Mesendoderm (in vitro differentiated cells): ENCODE data around the gene B3GALT2.

Source experiments
- DNase-seq: peaks from one replicate; pipeline ENCODE4 v3.0.0; 2013
- H2AK5ac ChIP-seq: 2 replicates; pipeline ENCODE4 v1.6.1; 2013; ENCODE audit warnings: low read length, inconsistent platforms
- H2BK120ac ChIP-seq: 2 replicates; pipeline ENCODE4 v1.6.1; 2013; ENCODE audit warnings: low read depth, mild to moderate bottlenecking, low read length, moderate library complexity, mixed read lengths
- H2BK15ac ChIP-seq: replicated peaks from 2 replicates; pipeline ENCODE4 v1.6.1; 2013; ENCODE audit warnings: low read depth, mild to moderate bottlenecking, moderate library complexity
- H2BK5ac ChIP-seq: 2 replicates; pipeline ENCODE4 v1.6.1; 2013; ENCODE audit warnings: low read length, inconsistent platforms
- H3K18ac ChIP-seq: 2 replicates; pipeline ENCODE4 v1.6.1; 2013; ENCODE audit warnings: mild to moderate bottlenecking, low read length, mixed read lengths
- H3K23ac ChIP-seq: one replicate; pipeline ENCODE4 v1.6.1; 2013; ENCODE audit warnings: low read length
- H3K27ac ChIP-seq: 2 replicates; pipeline ENCODE4 v1.5.1; 2013; ENCODE audit warnings: low read depth, mild to moderate bottlenecking, inconsistent platforms, low read length, moderate library complexity
- H3K27me3 ChIP-seq: 2 replicates; pipeline ENCODE4 v1.6.1; 2013; ENCODE audit warnings: low read length, control low read depth, mild to moderate bottlenecking, inconsistent platforms; ENCODE audit not compliant: insufficient read depth, poor library complexity
- H3K36me3 ChIP-seq: 2 replicates; pipeline ENCODE4 v1.6.1; 2013; ENCODE audit warnings: low read length, inconsistent platforms; ENCODE audit not compliant: control insufficient read depth, insufficient read depth
- H3K4ac ChIP-seq: one replicate; pipeline ENCODE4 v1.6.1; 2013; ENCODE audit warnings: low read depth, mild to moderate bottlenecking, low read length, moderate library complexity
- H3K4me1 ChIP-seq: 2 replicates; pipeline ENCODE4 v1.6.1; 2013; ENCODE audit warnings: low read depth, low read length, inconsistent platforms; ENCODE audit not compliant: control insufficient read depth
- H3K4me2 ChIP-seq: 2 replicates; pipeline ENCODE4 v1.6.1; 2013; ENCODE audit warnings: low read length
- H3K4me3 ChIP-seq: 2 replicates; pipeline ENCODE4 v1.5.1; 2013; ENCODE audit warnings: mild to moderate bottlenecking, low read length
- H3K56ac ChIP-seq: one replicate; pipeline ENCODE4 v1.6.1; 2013; ENCODE audit warnings: low read length
- H3K79me1 ChIP-seq: 2 replicates; pipeline ENCODE4 v1.6.1; 2013; ENCODE audit warnings: low read length, inconsistent platforms
- H3K79me2 ChIP-seq: 2 replicates; pipeline ENCODE4 v1.6.1; 2013; ENCODE audit warnings: mild to moderate bottlenecking, low read length; ENCODE audit not compliant: control insufficient read depth, insufficient read depth
- H3K9ac ChIP-seq: 2 replicates; pipeline ENCODE4 v1.6.1; 2013; ENCODE audit warnings: low read length, inconsistent platforms
- H4K5ac ChIP-seq: one replicate; pipeline ENCODE4 v1.6.1; 2013; ENCODE audit warnings: low read length
- H4K8ac ChIP-seq: one replicate; pipeline ENCODE4 v1.6.1; 2013; ENCODE audit warnings: low read depth, mild to moderate bottlenecking, control low read depth, low read length, moderate library complexity
- WGBS: extraction: QIAGEN DNeasy Blood & Tissue Kit; methylation state at CpG from one replicate; pipeline ENCODE4 v1.1.7; 2013; ENCODE audit warnings: low lambda C conversion rate, missing lambda C conversion rate; ENCODE audit not compliant: insufficient coverage; ENCODE audit errors: extremely low coverage; 5-methylcytosine and 5-hydroxymethylcytosine counted together

Gene B3GALT2

GRCh38 chr1:193210996-193211395, 24.6 kb upstream of the B3GALT2 start:
- no peak overlapping the region for H2BK5ac ChIP-seq
- DNase-seq: no peak
- no peak overlapping the region for H3K27ac ChIP-seq
- H3K23ac ChIP-seq: no peak overlapping the region
- H2AK5ac ChIP-seq: no peak overlapping the region
- H3K79me1 ChIP-seq: no peaks in the 10 kb centered on the region
- no peak overlapping the region for H3K4ac ChIP-seq
- no peak overlapping the region for H3K4me2 ChIP-seq
- no peak overlapping the region for H4K5ac ChIP-seq
- no peaks in the 10 kb centered on the region for H3K4me1 ChIP-seq
- no peak overlapping the region for H3K9ac ChIP-seq
- H3K36me3 ChIP-seq: no peaks in the 10 kb centered on the region
- no CpG with 5 or more reads among the region's 7 CpGs for WGBS
- H3K27me3 ChIP-seq: no peaks in the 10 kb centered on the region
- no peak overlapping the region for H4K8ac ChIP-seq
- H3K18ac ChIP-seq: no peak overlapping the region
- H3K79me2 ChIP-seq: no peaks in the 10 kb centered on the region
- H3K4me3 ChIP-seq: no peak overlapping the region
- H3K56ac ChIP-seq: no peak overlapping the region
- no peak overlapping the region for H2BK15ac ChIP-seq
- no peak overlapping the region for H2BK120ac ChIP-seq

GRCh38 chr1:193201021-193201420, 14.6 kb upstream of the B3GALT2 start:
- H4K5ac ChIP-seq: no peak overlapping the region
- H3K23ac ChIP-seq: no peak overlapping the region
- H3K79me1 ChIP-seq: peaks cover 3% of the 10 kb centered on the region
- no peaks in the 10 kb centered on the region for H3K36me3 ChIP-seq
- H3K27ac ChIP-seq: no peak overlapping the region
- no peak overlapping the region for H3K4me3 ChIP-seq
- no CpG with 5 or more reads among the region's 2 CpGs for WGBS
- no peaks in the 10 kb centered on the region for H3K4me1 ChIP-seq
- no peak overlapping the region for H2BK120ac ChIP-seq
- no peak overlapping the region for H3K4me2 ChIP-seq
- H3K27me3 ChIP-seq: no peaks in the 10 kb centered on the region
- no peak overlapping the region for H2BK5ac ChIP-seq
- DNase-seq: no peak
- no peak overlapping the region for H2AK5ac ChIP-seq
- no peak overlapping the region for H4K8ac ChIP-seq
- H3K18ac ChIP-seq: no peak overlapping the region
- H3K4ac ChIP-seq: no peak overlapping the region
- no peak overlapping the region for H2BK15ac ChIP-seq
- H3K56ac ChIP-seq: no peak overlapping the region
- no peak overlapping the region for H3K9ac ChIP-seq
- peaks cover 2% of the 10 kb centered on the region for H3K79me2 ChIP-seq

DNA sequence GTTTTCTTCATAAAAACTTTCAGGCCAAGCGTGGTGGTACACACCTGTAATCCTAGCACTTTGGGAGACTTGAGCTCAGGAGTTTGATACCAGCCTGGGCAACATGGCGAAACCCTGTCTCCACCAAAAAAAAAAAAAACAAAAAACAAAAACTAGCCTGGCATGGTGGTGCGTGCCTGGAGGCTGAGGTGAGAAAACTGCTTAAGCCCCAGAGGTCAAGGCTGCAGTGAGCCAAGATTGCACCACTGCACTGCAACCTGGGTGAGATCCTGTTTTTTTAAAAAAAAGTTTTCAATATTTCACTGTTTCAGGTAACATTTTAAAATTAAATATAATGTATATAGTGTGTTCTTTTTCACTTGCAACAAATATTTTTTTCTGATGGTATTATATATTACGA, 13.5 kb upstream of the B3GALT2 start:
- no peak overlapping the region for H2BK15ac ChIP-seq
- no peak for DNase-seq
- no peak overlapping the region for H4K5ac ChIP-seq
- no peaks in the 10 kb centered on the region for H3K27me3 ChIP-seq
- no peak overlapping the region for H3K4me2 ChIP-seq
- no peak overlapping the region for H3K27ac ChIP-seq
- H2BK5ac ChIP-seq: no peak overlapping the region
- no CpG with 5 or more reads among the region's 4 CpGs for WGBS
- no peak overlapping the region for H2BK120ac ChIP-seq
- peaks cover 2% of the 10 kb centered on the region for H3K79me2 ChIP-seq
- H3K36me3 ChIP-seq: no peaks in the 10 kb centered on the region
- no peaks in the 10 kb centered on the region for H3K4me1 ChIP-seq
- no peak overlapping the region for H3K9ac ChIP-seq
- no peak overlapping the region for H3K18ac ChIP-seq
- H3K4me3 ChIP-seq: no peak overlapping the region
- H2AK5ac ChIP-seq: no peak overlapping the region
- H4K8ac ChIP-seq: no peak overlapping the region
- no peak overlapping the region for H3K4ac ChIP-seq
- peaks cover 3% of the 10 kb centered on the region for H3K79me1 ChIP-seq
- no peak overlapping the region for H3K56ac ChIP-seq
- no peak overlapping the region for H3K23ac ChIP-seq

DNA sequence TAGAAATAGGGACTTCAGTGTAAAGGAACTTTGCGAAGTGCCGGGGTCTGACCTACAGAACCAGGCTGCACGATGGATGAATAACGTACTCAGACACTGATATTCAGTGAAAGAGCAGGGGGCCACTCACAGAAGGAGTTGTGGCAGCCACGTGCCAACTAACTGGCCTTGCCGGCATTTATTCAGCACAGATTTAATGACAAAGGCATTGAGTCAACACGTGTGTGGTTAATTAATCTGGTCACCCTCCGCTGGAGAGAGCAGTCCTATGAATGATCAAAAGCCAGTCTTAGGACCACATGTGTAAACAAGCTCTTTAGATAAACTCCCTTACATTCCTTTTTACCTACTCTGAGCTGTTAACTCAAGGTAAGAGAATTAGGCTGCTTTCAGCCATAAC, 6.2 kb upstream of the B3GALT2 start:
- H3K79me2 ChIP-seq: peaks cover 4% of the 10 kb centered on the region
- no peak overlapping the region for H3K4ac ChIP-seq
- H3K4me2 ChIP-seq: no peak overlapping the region
- H3K9ac ChIP-seq: no peak overlapping the region
- no peak for DNase-seq
- no peak overlapping the region for H2AK5ac ChIP-seq
- H3K27me3 ChIP-seq: no peaks in the 10 kb centered on the region
- H3K56ac ChIP-seq: no peak overlapping the region
- no peak overlapping the region for H2BK120ac ChIP-seq
- no peak overlapping the region for H4K5ac ChIP-seq
- H3K18ac ChIP-seq: no peak overlapping the region
- WGBS: no CpG with 5 or more reads among the region's 8 CpGs
- H3K27ac ChIP-seq: no peak overlapping the region
- no peaks in the 10 kb centered on the region for H3K4me1 ChIP-seq
- no peak overlapping the region for H4K8ac ChIP-seq
- no peak overlapping the region for H3K23ac ChIP-seq
- no peak overlapping the region for H2BK15ac ChIP-seq
- no peak overlapping the region for H3K4me3 ChIP-seq
- no peak overlapping the region for H2BK5ac ChIP-seq
- H3K36me3 ChIP-seq: no peaks in the 10 kb centered on the region
- peaks cover 3% of the 10 kb centered on the region for H3K79me1 ChIP-seq

DNA sequence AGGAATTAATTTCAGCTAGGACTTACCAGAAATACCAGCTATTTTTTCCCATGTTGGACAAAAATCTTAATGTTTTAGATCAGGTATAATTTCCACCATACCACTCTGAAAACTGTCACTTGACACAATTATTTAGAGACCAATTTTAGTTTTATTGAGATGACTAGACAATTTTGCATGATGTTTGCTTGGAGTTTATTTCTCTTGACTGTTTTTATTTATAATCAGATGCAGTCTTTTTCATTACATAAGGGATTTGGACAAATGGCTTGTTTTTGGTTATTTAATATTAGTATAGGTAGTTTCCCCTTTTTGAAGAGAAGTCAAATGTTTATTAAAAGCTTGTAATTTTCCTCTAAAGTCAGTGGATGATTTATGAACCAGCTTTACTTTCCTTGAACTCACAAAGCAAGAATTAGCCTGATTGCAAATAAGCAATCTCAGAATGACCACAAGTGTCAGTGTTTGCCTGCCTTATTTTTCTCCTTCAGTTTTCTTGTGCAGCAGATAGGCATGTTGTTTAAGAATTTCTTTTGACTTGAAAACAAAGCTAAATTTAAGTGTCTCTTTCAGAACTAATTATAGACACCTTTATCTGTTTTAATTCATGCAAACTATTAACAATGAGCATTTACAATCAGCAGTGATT, 3.8 kb upstream of the B3GALT2 start:
- Histone ChIP-seq H2BK120ac (no peak overlapping the region), H3K4me3 (no peak overlapping the region), H4K5ac (no peak overlapping the region), H3K27me3 (no peaks in the 10 kb centered on the region), H2AK5ac (no peak overlapping the region), H3K79me2 (peaks cover 9% of the 10 kb centered on the region), H2BK5ac (no peak overlapping the region), H4K8ac (no peak overlapping the region), H3K18ac (no peak overlapping the region), H2BK15ac (no peak overlapping the region), H3K4me2 (no peak overlapping the region), H3K36me3 (no peaks in the 10 kb centered on the region), H3K56ac (no peak overlapping the region), H3K4me1 (no peaks in the 10 kb centered on the region), H3K27ac (no peak overlapping the region), H3K79me1 (peaks cover 2% of the 10 kb centered on the region), H3K23ac (no peak overlapping the region), H3K9ac (no peak overlapping the region), H3K4ac (no peak overlapping the region)
- DNase-seq: no peak

- WGBS: no CpG with 5 or more reads among the region's 3 CpGs
These were observed 3.2 kb upstream of the B3GALT2 start for GRCh38 chr1:193189442-193190095.

More at GRCh38 chr1:193189442-193190095, 3.2 kb upstream of the B3GALT2 start:
- H3K4me3 ChIP-seq: no peak overlapping the region
- H3K18ac ChIP-seq: no peak overlapping the region
- H3K23ac ChIP-seq: no peak overlapping the region
- no peak for DNase-seq
- H2BK120ac ChIP-seq: no peak overlapping the region
- no peak overlapping the region for H3K4me2 ChIP-seq
- no peak overlapping the region for H3K4ac ChIP-seq
- no peaks in the 10 kb centered on the region for H3K4me1 ChIP-seq
- H2BK5ac ChIP-seq: no peak overlapping the region
- no peak overlapping the region for H4K5ac ChIP-seq
- peaks cover 9% of the 10 kb centered on the region for H3K79me2 ChIP-seq
- no peak overlapping the region for H3K56ac ChIP-seq
- H2BK15ac ChIP-seq: no peak overlapping the region
- no peak overlapping the region for H4K8ac ChIP-seq
- peaks cover 2% of the 10 kb centered on the region for H3K79me1 ChIP-seq
- no peak overlapping the region for H3K9ac ChIP-seq
- no peaks in the 10 kb centered on the region for H3K36me3 ChIP-seq
- H3K27me3 ChIP-seq: no peaks in the 10 kb centered on the region
- no peak overlapping the region for H2AK5ac ChIP-seq
- H3K27ac ChIP-seq: no peak overlapping the region
